ENCODE data around the gene CMIP. TPM values are rescaled to one million over a fixed set of nuclear protein-coding genes. Genes with fewer than 3 reads are reported as not detected.
"Not testable (repeated sequence)": the region's sequence is repeated elsewhere in the genome, so short reads cannot be mapped to it uniquely, and the experiment has no call there.

Gene CMIP
- total RNA-seq, 4 donors from 2014 or later: 44.6 to 152 (median 76.5) TPM

GRCh38 chr16:81524382-81524781 is 79.8 kb downstream of the CMIP start:
- no peak overlapping the region for H3K4me3 ChIP-seq
- no peaks in the 10 kb centered on the region for H3K27me3 ChIP-seq
- no peaks in the 10 kb centered on the region for H3K9me3 ChIP-seq
- peaks cover 0 to 28% (median 0%) of the 10 kb centered on the region in 4 donors for H3K4me1 ChIP-seq
- no peaks in the 10 kb centered on the region for H3K36me3 ChIP-seq
- TF ChIP-seq POLR2A (IDR thresholded peaks at IDR 0.05): no peak
- peak overlapping the region in 1 of 4 donors; percentile 73 for H3K27ac ChIP-seq
- no peak for DNase-seq

- H3K36me3 ChIP-seq, H3K27ac ChIP-seq, DNase-seq, H3K4me3 ChIP-seq, H3K9me3 ChIP-seq, H3K27me3 ChIP-seq: not testable (repeated sequence)
- peaks cover 0 to 23% (median 0%) of the 10 kb centered on the region in 4 donors for H3K4me1 ChIP-seq
Measured at GRCh38 chr16:81524885-81525284, 80.3 kb downstream of the CMIP start.

GRCh38 chr16:81526199-81526598 is 81.6 kb downstream of the CMIP start:
- no peak for DNase-seq
- H3K27me3 ChIP-seq: no peaks in the 10 kb centered on the region
- H3K4me1 ChIP-seq: peaks cover 0 to 30% (median 2%) of the 10 kb centered on the region in 4 donors
- H3K36me3 ChIP-seq: no peaks in the 10 kb centered on the region
- H3K27ac ChIP-seq: peak overlapping the region in 2 of 4 donors; percentile 8 to 60
- H3K4me3 ChIP-seq: no peak overlapping the region
- TF ChIP-seq POLR2A (IDR thresholded peaks at IDR 0.05) (no peak), CTCF (IDR thresholded peaks at IDR 0.05) (no peak)
- no peaks in the 10 kb centered on the region for H3K9me3 ChIP-seq

- no peaks in the 10 kb centered on the region for H3K36me3 ChIP-seq
- H3K4me3 ChIP-seq: no peak overlapping the region
- H3K27me3 ChIP-seq: no peaks in the 10 kb centered on the region
- H3K27ac ChIP-seq: peak overlapping the region in 2 of 4 donors; percentile 51 to 60
- no peaks in the 10 kb centered on the region for H3K9me3 ChIP-seq
- peaks cover 0 to 33% (median 2%) of the 10 kb centered on the region in 4 donors for H3K4me1 ChIP-seq
- no peak for TF ChIP-seq POLR2A (IDR thresholded peaks at IDR 0.05)
- peak in 1 of 3 donors; percentile 68 for DNase-seq
Measured at GRCh38 chr16:81526935-81527334, 82.3 kb downstream of the CMIP start.

- Histone ChIP-seq H3K4me1 (peaks cover 0 to 39% (median 4%) of the 10 kb centered on the region in 4 donors), H3K27me3 (no peaks in the 10 kb centered on the region), H3K9me3 (no peaks in the 10 kb centered on the region), H3K4me3 (no peak overlapping the region), H3K36me3 (no peaks in the 10 kb centered on the region), H3K27ac (peak overlapping the region in 1 of 4 donors; percentile 60)
- TF ChIP-seq POLR2A (IDR thresholded peaks at IDR 0.05): no peak
- no peak for TF ChIP-seq CTCF (IDR thresholded peaks at IDR 0.05)
- DNase-seq: no peak
Measured at GRCh38 chr16:81527477-81528178, 83.0 kb downstream of the CMIP start.

- Histone ChIP-seq H3K36me3 (no peaks in the 10 kb centered on the region), H3K27me3 (no peaks in the 10 kb centered on the region), H3K9me3 (no peaks in the 10 kb centered on the region), H3K4me3 (no peak overlapping the region), H3K4me1 (peaks cover 0 to 42% (median 5%) of the 10 kb centered on the region in 4 donors), H3K27ac (no peak overlapping the region)
- no peak for DNase-seq
- TF ChIP-seq POLR2A (IDR thresholded peaks at IDR 0.05) (no peak), CTCF (IDR thresholded peaks at IDR 0.05) (no peak)
Measured at GRCh38 chr16:81528256-81528655, 83.6 kb downstream of the CMIP start.

- H3K4me3 ChIP-seq: no peak overlapping the region
- peak overlapping the region in 2 of 4 donors; percentile 87 to 93 for H3K27ac ChIP-seq
- H3K4me1 ChIP-seq: peaks cover 0 to 55% (median 5%) of the 10 kb centered on the region in 4 donors
- no peak for DNase-seq
- H3K9me3 ChIP-seq: no peaks in the 10 kb centered on the region
- no peaks in the 10 kb centered on the region for H3K27me3 ChIP-seq
- H3K36me3 ChIP-seq: no peaks in the 10 kb centered on the region
- TF ChIP-seq POLR2A (IDR thresholded peaks at IDR 0.05) (no peak), CTCF (IDR thresholded peaks at IDR 0.05) (no peak)
Measured at GRCh38 chr16:81530296-81530721, 85.7 kb downstream of the CMIP start.

Data from Peyer's patch (tissue), 4 donors.